HEK293 (cell line): ENCODE measurements around the gene CDYL2.

Experiments
- OVOL3 ChIP-seq: fragments of 450-650 bp; formaldehyde crosslinking; IDR thresholded peaks from 2 replicates; pipeline ENCODE4 v1.5.1; 2016; ENCODE audit warnings: missing biosample characterization, missing genetic modification characterization
- PBX3 ChIP-seq: sonication (generic); formaldehyde crosslinking; IDR thresholded peaks from 2 replicates; pipeline ENCODE4 v1.8.1; 2022; ENCODE audit warnings: mild to moderate bottlenecking, moderate library complexity, missing genetic modification reagents
- SETDB1 ChIP-seq: IDR thresholded peaks from one replicate; pipeline ENCODE4 v1.6.1; 2017; ENCODE audit warnings: mild to moderate bottlenecking, low read length, moderate library complexity, mixed read lengths; ENCODE audit not compliant: insufficient read length
- ZNF677 ChIP-seq: fragments of 450-650 bp; IDR thresholded peaks from 2 replicates; pipeline ENCODE4 v1.5.0; 2018; ENCODE audit warnings: missing biosample characterization, mild to moderate bottlenecking, missing genetic modification characterization, moderate library complexity

- no peak for TF ChIP-seq ZNF677
- no peak for TF ChIP-seq PBX3 (CRISPR knock-in tag)
- no peak for TF ChIP-seq OVOL3
- TF ChIP-seq SETDB1, result no peak
Measured at GRCh38 chr16:80552277-80552676, 252.1 kb downstream of the CDYL2 start.
